ENCODE measurements around the gene TCIRG1. TPM values are rescaled to one million over a fixed set of nuclear protein-coding genes. Genes with fewer than 3 reads are reported as not detected.

TCIRG1 gene
- polyA plus RNA-seq, 10 donors, result 15.7 to 34.1 (median 24.1) TPM

GRCh38 chr11:68051191-68052136 lies 12.6 kb downstream of the TCIRG1 start:
- peak in 1 of 3 donors; percentile 44 for DNase-seq

GRCh38 chr11:68052137-68052873 lies 13.5 kb downstream of the TCIRG1 start:
- DNase-seq, result no peak

DNA sequence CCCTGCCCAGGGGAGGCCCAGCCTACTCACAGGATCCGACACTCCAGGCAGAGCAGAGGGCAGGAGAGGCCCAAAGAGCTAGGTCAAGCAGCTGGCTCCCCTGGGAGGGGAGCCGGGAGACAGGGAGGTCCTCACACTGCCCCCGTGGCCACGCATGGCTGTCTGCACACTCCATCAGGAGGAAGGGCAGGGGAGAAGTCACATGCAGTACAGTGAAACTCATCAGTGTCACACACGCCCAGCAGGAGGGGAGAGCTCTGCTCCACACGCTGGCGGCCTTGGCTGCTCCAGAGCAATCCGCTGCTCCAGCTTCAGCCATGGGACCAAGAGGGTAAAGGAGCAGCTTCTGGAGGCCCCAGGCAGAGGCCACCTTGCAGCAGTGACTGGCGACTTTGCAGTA lies 14.3 kb downstream of the TCIRG1 start:
- peak in 1 of 3 donors; percentile 37 for DNase-seq

DNA sequence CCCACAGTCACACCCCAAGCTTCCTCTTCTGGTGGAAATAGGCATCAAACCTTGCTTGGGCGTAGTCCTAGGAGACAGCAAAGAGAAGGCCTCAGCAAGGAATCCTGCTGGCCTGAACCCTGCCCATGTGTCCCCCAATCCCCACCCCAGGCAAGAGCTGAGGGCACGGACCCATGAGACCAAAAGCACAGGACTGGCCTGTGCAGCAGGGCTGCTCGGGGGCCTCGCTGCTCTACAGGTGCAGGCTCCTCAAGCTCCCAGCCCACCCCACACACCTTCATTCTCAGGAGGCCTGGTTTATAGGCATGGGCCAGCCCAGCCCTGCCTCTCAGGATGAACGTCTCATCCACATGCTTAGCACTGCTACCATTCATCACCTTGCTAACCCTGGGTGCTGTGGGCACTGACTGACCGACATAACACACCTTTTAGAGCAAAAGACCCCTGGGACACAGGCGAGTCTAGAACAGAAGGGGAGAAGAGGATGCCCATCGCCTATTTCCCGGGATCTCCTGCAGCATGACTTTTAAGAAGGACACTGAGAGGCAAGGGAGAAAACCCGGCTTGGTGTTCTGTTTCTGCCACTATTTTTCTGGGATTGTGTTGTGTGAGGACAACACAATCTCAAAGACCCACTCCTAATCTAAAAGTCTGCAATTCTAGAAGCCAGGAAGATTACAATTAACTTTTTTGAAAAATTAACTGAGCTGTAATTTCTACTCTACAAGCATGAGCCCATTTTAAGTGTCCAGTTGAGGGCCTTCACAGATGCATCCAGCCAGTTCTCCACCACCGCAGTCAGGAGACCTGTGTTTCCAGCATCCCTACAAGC lies 15.4 kb downstream of the TCIRG1 start:
- DNase-seq, result no peak

DNA sequence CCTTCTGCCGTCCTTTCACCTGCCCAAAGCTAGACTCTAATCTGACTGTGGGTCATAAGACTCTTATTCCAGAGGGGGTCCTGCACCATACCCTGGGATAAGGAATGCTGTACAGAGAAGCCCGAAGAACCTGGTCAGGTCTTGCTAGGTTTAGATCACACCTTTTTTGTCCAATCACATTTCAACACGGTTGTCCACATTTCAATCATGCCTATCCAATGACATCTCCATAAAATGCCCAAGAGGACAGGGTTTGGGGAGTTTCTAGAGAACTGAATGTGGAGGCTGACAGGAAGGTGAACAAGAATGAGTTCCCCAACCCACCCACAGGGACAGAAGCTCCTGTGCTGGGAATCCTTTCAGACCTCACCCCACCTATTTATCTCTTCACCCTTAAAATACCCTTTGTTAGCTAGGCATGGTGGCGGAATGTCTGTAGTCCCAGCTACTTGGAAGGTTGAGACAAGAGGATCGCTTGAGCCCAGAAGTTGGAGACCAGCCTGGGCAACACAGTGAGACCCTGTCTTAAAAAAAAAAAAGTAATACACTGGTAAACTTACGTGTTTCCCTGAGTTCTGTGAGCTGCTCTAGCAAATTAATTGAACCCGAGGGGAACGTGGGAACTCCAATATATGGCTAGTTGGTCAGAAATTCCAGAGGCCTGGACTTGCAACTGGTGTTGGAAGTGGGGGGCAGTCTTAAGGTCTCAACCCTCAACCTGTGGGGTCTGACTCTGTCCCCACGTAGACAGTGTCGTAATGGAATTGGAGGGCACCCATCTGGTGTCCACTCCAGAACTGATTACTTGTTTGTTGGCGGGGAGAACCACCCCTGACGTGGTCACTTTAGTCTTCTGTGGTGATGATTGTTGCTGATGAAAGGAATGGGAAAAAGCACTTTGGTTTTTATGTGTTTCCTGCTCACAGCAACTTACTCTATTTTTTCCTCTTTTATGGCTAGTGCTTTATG lies 17.8 kb downstream of the TCIRG1 start:
- no peak for DNase-seq

DNA sequence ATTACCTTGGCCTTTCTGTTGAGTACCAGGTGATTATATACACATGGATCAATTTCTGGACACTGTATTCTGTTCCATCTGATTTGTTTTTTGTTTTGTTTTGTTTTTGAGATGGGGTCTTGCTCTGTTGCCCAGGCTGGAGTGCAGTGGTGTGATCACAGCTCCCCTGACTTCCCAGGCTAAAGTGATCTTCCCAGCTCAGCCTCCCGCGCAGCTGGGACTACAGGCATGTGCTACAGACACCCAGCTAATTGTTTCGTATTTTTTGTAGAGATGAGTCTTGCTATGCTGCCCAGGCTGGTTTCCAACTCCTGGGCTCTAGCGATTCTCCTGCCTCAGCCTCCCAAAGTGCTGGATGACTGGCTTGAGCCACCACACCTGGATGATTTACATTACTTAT lies 19.0 kb downstream of the TCIRG1 start:
- no peak for DNase-seq

DNA sequence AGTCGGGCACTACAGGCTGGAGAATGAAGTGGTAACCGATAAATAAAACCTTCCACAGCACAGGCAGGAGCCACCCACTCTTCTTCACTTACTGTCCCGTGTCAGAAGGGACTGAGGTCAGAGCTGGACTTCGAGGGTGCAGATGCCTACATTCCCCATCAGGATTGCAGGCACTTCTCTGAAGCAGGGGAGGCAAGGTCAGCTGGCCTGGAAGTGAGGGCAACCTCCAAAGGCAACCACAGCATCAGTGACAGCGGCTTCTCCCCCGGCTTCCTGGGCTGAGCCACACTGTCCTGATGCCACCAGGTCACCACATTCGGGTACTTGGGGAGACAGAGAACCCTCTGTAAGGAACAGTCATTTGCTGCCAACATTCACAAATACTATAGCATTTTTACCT lies 22.7 kb downstream of the TCIRG1 start:
- no peak for DNase-seq

- no peak for DNase-seq
Measured at GRCh38 chr11:68064926-68065325, 26.1 kb downstream of the TCIRG1 start.

- no peak for DNase-seq
Measured at GRCh38 chr11:68065841-68066240, 27.0 kb downstream of the TCIRG1 start.

DNA sequence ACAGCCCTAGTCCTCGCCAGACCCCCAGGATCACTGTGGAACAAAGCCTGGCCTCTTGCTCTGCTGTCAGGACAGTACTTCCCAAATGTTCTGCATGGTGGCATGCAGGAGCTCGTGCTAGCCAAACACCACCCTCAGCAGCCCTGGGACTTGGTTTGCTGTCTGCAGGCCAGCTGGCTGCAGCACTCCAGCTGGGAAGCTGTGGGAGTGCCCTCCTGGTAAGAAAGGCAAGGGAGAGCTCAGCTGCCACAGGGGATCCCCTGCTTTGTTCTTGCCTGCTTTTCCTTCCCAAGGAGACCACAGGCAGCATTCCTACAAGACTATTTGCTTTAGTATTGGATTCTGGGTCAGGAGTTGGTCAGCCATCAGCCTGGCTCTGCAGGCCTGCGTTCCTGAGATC lies 27.9 kb downstream of the TCIRG1 start:
- no peak for DNase-seq

- no peak for DNase-seq
Measured at GRCh38 chr11:68067991-68068390, 29.2 kb downstream of the TCIRG1 start.

GRCh38 chr11:68071281-68072048 lies 32.6 kb downstream of the TCIRG1 start:
- no peak for DNase-seq

DNA sequence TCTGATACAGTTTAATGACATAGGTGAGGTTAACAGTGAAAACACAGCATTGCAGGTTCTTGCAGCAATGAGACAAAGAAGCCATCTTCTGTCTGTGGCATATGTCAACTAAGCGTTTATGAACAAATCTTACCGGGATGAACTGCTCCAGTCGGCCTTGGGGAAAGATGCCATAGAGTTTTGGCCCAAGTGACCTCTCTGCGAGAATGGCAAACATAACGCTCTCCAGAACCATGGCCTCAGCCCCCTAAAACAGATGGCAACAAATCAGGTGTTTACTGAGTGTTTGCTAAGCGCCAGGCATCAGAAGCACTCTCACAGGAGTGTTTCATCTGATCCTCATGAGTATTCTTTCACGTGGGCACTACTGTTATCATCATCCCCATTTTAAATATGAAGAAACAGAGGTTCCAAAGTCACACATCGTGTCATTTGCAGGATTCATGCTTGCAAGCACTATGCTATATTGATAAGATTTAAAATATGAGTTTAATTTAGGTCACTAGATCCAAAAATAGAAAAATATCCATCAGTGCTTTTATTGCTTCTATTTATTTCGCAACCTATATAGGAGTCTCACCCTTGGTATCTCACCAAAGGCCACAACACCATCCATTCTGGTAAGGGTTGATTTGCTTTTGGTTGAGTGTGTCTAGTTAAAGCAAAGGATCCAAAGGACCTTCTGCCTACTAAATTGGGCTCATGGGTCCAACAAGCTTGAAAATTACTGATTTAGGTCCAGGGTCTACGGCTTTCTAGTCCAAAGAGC lies 35.9 kb downstream of the TCIRG1 start:
- no peak for DNase-seq

DNA sequence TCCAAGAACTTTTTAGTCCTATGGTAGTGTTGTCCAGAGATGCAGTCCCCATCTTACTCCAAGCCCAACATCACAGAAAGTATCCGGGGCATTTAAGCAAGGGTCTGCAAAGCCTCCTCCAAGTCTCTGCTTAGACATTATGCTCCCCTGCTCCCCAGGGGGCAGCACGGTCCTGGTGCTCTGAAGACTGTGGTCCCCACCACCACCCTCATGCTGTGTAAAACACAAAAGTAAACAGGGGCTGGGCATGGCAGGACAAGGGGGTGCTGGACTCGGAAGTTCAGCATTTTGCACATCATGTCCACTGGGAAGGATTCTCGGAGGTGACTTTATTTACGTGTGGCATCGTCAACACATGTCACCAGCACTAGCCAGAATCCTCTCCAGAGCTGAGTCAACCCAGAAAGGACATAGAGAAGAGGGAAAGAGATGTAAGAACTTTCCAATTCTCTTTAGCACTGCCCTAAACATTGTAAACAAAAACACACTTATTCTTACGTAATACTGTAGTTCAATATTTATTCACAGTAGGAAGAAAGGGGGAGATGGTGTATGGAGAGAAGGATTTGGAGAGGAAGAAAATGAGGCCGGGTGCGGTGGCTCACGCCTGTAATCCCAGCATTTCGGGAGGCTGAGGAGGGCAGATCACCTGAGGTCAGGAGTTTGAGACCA lies 37.7 kb downstream of the TCIRG1 start:
- DNase-seq, result no peak

DNA sequence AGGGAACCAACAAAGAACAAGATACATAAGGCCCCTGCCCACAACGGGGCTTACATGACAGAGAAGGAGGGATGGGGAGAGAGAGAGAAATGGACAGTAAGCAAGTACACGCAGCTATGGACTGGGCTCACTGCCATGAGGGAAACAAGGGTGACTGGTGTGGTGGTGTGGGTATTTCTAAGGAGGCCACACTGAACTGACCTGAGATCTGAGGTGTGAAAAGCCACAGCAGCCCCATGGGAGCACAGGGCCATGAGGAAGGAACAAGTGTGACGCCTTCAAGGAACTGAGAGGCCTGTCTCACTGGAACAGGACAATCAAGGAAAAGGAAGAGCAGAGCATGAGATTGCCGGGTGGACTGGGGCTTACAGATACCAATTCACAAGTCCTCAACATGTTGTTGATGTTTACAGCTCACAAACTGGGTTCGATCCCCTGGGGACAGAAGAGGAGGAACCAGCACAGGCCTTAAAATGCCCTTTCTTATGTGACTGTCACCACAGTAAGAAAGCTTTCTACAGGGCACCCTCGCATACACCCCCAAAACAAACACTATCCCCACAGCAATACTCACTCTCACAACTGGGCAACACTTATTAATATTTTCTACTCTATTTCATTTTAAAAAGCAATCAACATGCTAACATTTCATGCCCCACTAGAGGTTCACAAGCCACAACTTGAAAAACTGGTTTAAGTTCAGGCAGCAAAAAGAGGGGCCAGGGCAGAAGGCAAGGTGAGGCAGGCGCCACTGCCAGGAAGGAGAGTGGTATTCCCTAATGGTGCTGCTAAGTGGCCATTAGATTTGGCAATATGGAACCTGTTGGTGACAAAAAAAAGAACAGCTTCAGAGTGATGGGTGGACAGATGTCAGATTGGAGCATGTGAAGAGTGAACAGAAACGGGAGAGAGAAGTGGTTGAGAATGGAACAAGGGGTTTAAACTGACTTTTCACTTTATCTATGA lies 39.1 kb downstream of the TCIRG1 start:
- no peak for DNase-seq

GRCh38 chr11:68080860-68081259 lies 42.0 kb downstream of the TCIRG1 start:
- no peak for DNase-seq

DNA sequence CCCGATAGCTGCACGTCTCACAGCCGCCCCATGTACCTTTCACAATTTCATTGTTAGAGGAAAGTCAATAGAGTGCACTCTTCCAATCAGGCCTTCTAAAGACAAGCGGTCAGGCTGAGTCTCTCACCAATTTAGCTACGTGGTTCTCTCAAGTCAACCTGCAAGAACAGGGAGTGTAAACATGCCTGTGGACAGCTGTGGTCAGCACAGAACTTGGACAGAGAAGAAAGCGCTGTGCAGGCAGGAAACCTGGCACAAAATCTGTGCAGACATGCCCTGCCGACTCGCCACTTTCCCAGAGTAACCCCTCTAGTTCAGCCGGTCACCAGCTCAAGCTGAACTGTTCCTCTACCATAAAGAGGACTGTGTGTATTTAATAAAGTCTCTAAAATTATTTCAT lies 42.9 kb downstream of the TCIRG1 start:
- DNase-seq, result no peak

Measured in muscle of back (tissue), 11 donors.